ENCODE data around the gene TGFBR2.
"Not testable (repeated sequence)": the region's sequence is repeated elsewhere in the genome, so short reads cannot be mapped to it uniquely, and the experiment has no call there.

Gene TGFBR2

DNA sequence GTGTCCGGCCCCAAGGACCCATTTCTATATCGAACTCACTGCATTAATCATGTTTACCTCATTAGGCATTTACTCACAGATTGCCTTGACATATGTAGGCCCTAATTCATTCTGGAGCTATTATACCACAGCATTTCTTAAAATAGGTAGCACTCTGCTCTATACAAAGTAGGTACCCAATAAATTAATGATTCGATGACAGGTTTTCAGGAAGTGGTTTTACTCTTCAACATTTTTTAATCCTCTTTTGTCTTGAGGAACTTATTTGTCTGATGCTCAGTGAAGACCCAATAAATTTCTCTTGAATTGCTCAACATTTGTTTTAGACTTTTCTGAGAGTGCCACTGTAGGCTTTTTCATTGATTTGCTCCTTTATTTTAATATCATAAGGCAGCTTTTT lies 12.1 kb downstream of the TGFBR2 start:
- DNase-seq (ENCODE audit: insufficient read length, low spot score), result no peak
- no peak for TF ChIP-seq POLR2A (IDR thresholded peaks at IDR 0.05; ENCODE audit: low read depth, low read length)
- FAIRE-seq, result no peak

DNA sequence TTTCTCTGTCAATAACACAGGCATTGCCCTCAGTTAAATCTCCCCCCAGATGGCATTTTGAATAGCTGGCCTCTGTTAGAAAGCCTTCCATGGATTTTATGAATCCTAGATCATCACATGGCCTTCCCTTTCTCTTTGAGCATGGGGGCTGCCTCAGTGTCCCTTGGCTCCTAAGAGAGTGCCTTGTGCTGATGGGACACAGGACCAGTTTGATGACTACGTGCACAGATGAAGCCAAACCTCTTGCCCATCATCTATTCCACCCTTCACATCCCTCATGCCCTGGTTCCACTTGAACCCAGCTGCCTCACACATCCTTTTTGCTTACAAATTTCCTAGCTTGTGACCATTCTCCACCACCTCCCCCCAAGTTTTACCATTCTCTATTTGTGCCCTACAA lies 12.9 kb downstream of the TGFBR2 start:
- FAIRE-seq (no peak), DNase-seq (ENCODE audit: insufficient read length, low spot score) (no peak)
- no peak for TF ChIP-seq POLR2A (IDR thresholded peaks at IDR 0.05; ENCODE audit: low read depth, low read length)

DNA sequence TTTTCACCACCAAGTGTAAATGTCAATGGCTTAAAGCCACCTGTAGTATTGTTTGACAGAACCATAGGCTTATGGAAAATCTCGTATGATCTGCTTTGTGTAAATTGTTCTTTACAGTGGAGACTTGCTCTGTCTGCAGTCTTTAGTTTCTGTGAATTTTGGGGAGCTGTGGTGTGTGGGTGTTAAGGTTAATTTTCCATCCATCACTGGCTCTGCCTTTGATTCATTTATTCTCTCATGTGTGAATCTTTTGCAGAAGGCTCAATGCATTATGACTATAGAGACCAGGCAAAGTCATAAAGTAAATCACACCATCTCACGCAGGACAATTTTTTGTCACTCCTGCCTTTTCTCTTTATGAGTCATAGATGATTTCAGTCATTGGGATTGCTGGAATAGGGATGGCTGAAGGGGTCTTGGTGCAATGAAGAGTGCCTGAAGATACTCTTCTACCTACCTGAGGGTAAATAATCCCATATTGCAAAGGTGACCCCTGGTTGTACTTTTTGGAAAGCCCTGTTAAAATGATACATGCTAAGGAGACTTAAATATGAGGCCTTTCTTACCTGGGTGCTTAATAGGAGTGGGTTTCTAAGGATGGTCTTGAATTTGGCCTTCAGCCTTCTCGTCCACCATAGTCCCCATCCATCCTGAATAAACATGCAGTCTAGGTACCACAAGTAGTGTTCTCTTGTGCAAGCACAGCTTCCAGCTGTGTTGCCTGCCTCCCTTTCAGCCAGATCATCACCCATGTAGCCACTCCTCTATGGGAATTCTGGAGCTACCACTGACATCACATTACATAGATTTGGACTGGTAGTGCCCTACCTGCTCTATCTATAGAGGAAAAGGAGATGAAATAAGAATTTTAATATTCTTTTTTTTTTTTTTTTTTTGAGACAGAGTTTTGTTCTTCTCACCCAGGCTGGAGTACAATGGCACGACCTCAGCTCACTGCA lies 14.3 kb downstream of the TGFBR2 start:
- TF ChIP-seq POLR2A (IDR thresholded peaks at IDR 0.05; ENCODE audit: low read depth, low read length), result no peak
- FAIRE-seq, result no peak

DNA sequence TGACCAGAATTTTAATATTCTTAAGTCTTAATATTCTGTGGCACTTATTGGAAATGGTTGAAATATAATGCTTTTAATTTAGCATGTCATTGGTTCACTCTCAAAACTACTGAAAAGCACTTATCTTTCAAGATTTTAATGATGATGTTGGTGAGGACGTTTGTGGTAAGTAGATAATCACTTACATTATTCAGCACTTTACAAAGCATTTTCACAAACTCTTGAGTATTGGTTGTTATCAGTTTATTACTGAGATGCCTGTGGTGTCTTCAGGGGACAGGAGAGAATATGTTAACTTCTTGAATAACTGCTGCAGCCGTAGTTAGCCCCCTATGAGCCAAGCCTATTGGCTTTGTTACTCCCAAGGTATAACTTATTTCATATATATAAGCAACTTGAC lies 15.2 kb downstream of the TGFBR2 start:
- no peak for DNase-seq (ENCODE audit: insufficient read length, low spot score)
- FAIRE-seq, result no peak
- no peak for TF ChIP-seq POLR2A (IDR thresholded peaks at IDR 0.05; ENCODE audit: low read depth, low read length)

More for the DNA sequence above, 14.3 kb downstream of the TGFBR2 start:
- no peak for DNase-seq (ENCODE audit: insufficient read length, low spot score)

DNA sequence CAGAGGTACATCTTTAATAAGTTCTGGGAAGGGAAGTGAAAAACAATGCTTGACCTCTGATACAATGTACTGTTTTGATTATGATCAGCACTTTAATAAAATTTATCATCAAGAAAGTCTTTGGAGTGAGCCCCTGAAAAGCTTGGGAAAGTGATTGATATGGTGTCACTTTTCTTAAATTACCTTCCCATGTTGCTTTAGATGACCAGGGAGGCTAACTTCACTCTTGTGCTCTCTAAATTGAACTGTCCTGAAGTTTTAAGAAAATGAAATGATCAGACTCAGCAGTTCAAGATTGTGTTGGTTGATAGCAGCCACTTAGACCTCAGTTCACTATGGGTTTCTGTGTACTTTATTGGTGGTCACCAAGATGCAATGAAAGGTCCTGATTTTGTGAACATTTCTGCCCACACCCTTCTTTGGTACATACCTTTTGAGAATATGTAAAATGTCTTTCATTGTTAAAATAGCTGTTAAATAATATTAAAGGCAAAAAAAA lies 15.7 kb downstream of the TGFBR2 start:
- no peak for TF ChIP-seq POLR2A (IDR thresholded peaks at IDR 0.05; ENCODE audit: low read depth, low read length)
- DNase-seq (ENCODE audit: insufficient read length, low spot score), result no peak
- no peak for FAIRE-seq

DNA sequence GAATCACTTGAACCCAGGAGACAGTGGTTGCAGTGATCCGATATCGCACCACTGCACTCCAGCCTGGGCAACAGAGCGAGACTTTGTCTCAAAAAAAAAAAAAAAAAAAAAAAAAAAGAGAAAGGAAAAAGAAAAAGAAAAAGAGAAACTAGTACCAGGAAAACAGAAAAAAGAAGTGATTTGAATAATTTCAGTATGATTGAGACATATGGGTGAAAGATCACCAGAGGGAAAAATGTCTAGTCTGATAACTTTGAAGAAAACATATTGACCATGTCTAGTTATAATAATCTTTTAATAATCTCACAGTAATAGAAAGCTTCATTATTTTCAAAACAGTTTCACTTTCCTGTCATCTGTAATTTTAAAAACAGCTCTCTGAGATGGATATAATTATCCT lies 16.4 kb downstream of the TGFBR2 start:
- DNase-seq (ENCODE audit: insufficient read length, low spot score) (no peak), FAIRE-seq (no peak)
- TF ChIP-seq POLR2A (IDR thresholded peaks at IDR 0.05; ENCODE audit: low read depth, low read length), result no peak

DNA sequence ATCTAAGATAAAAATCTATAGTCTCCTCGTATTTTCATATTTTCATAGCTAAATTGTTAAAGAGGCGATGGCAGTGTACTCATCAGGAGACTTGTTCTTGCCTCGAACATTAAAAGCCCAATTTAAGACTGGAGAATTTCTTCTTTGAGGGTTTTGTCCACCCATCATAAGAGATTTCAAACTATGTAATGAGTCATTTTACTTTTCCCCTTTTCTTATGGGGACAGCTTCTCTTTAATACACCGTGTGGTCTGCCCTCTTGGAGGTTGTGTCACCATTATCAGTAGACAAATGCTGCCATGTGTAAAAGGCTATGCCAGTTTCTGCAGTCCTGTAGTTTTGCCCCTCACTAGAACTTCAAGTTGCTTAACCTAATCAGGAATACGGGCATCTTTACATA lies 16.9 kb downstream of the TGFBR2 start:
- no peak for TF ChIP-seq POLR2A (IDR thresholded peaks at IDR 0.05; ENCODE audit: low read depth, low read length)
- DNase-seq (ENCODE audit: insufficient read length, low spot score) (no peak), FAIRE-seq (no peak)

DNA sequence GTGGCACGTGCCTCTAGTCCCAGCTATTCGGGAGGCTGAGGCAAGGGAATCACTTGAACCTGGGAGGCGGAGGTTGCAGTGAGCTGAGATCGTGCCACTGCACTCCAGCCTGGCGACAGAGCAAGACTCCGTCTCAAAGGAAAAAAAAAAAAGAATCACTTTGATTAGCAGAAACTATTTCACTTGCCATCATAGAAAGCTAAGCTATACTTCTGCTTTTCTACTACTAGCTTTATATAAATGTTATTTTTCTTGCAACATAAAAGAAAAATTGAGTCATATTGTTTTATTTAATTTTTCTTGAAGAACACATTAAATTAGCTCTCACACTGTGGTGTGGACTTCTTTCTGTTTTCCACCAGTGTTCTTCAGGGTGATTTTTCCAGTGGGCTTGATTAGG lies 18.1 kb downstream of the TGFBR2 start:
- DNase-seq (ENCODE audit: insufficient read length, low spot score); FAIRE-seq: not testable (repeated sequence)

DNA sequence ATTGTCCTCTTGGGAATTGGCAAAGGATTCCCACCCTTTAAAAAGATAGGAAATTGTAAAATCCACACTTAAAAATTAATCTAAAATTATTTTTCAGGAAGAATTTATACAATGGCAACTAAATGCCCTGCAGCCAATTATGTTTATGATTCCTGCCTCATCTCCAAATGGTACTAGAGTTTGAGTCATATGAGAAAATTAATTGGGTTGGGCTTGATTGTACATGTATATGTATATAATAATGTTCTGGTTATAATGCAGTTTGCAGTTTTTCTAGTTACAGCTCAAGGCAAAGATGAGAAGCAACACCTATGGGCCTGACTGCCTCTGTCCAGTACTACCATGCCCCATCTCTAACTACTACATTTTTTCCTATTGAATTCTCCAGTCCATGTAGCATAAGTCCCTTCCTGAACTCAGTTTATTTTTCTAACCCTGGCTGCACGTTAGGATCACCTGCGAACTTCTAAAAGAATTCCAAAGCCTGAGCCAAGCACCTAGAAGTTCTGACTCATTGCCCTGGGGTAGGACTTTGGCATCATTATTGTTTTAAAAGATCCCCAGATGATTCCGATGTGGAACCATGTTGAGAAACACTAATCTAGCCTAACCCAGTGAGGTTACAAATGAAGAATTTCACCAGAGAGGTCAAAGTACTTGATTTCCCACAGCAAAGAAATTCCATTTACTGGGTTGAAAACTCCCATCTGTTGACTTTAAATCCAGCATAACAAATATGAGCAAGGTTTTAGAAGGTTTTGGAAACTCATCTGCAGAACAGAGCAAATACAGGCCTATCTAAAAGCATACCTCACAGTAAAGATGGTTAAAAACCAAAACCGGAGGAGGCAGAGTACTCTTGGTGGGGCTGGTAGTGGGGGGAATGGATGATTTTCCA lies 19.4 kb downstream of the TGFBR2 start:
- TF ChIP-seq POLR2A (IDR thresholded peaks at IDR 0.05; ENCODE audit: low read depth, low read length), result no peak
- DNase-seq (ENCODE audit: insufficient read length, low spot score) (peak; percentile 17), FAIRE-seq (peak; percentile 92)

DNA sequence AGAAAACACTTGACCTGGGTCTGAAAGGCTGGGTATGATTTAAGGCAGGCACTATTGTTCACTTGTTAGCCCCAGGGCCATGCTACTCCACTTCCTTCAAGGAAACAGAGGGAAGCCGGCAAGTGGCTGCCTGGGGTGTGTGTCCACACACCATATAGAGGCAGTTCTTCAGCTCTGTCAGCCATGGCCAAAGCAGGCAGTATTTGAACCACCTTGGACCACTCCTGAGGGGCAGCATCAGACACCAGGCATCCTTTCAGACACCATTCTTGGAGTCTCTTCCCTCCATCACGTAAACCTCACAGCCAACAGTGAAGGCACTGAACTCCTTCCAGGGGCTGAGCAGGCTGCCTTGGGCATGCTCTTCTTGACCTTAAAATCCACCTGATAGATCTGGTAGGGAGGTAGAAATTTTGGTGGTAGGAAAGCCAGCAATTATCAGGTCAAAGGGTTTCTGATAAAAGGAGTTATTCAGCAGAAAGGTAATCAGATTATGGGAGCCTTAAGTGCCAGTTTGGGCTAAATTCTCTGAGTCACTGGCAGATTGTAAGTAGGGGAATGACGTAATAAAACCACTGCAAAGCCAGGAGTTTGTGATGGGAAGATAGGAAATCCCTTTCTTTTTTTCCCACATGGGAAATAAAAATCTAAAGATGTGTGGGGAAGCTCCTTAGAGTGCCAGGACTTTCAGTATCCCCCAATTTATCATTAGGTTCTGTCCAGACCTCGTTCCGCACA lies 20.2 kb downstream of the TGFBR2 start:
- FAIRE-seq (peak; percentile 96), DNase-seq (ENCODE audit: insufficient read length, low spot score) (no peak)
- TF ChIP-seq POLR2A (IDR thresholded peaks at IDR 0.05; ENCODE audit: low read depth, low read length), result no peak

DNA sequence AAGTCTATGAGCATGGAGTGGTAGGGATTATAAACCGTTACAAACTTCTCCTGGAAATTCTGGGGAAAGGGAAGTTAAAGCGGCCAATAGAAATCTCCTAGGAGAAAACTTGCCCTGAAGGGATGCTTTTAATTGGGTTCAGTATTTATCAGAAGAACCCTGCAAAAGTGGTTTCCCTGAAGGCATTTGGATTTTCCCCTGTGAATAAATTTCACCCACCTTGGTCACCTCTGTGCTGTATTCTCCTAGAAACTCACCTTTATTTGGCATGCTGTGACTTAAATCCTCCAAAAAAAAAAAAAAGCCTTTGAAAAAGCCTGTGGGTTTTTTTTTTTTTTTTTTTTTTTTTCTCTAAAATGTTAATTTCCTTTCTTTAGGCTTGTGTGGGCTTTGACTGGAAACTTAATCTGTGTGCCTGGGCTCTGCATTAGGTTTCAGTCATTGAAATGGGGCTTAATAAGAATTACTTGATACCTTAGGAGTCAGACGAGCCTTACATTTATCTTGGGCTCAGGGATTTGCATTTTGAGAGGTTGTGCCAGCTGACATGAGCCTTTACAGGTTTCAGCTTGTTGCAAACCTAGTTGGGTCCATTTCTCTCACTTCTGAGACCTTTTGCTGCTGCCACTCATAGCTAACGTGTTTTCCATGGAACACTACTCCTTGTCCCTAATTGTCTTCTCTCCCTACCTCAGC lies 22.0 kb downstream of the TGFBR2 start:
- no peak for TF ChIP-seq POLR2A (IDR thresholded peaks at IDR 0.05; ENCODE audit: low read depth, low read length)
- DNase-seq (ENCODE audit: insufficient read length, low spot score), result no peak
- FAIRE-seq, result no peak

DNA sequence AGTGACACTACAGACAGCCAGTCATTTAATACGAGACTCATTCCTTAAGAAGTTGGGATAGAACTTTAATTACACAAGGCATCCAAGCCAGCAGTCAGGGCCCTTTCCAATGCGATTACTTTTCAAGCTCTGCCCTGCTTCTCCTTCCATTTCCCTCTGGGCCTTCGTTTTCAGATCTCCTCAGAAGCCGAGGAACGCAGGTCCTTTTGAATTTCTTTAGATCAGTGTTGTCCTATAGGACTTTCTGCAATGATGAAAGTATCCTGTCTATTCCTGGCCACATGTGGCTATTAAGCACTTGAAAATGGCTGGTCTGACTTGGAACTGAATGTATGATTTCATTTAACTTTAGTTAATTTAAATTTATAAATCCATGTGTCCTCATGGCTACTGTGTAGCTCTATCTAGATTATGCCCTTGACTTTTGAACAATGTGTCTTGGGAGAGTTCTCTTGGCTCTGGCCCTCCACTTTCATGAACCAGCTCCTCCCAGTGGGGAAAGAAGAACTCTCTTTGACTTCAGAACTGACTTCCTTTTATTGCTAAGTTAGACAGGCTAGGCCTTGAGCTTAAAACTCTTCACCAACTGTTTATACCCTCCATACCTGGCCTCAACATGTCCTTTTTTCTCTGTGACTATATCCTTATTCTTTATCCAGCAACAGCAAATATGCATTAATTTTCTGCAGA lies 22.6 kb downstream of the TGFBR2 start:
- FAIRE-seq (no peak), DNase-seq (ENCODE audit: insufficient read length, low spot score) (no peak)
- no peak for TF ChIP-seq POLR2A (IDR thresholded peaks at IDR 0.05; ENCODE audit: low read depth, low read length)

All from H54 (cell line).